Measurements from ENCODE around the gene CIDEC. TPM values are rescaled to one million over a fixed set of nuclear protein-coding genes. Genes with fewer than 3 reads are reported as not detected.
"Not testable (repeated sequence)": the region's sequence is repeated elsewhere in the genome, so short reads cannot be mapped to it uniquely, and the experiment has no call there.

Gene CIDEC
- total RNA-seq, 1 donor from 2014 or later: 880 TPM

DNA sequence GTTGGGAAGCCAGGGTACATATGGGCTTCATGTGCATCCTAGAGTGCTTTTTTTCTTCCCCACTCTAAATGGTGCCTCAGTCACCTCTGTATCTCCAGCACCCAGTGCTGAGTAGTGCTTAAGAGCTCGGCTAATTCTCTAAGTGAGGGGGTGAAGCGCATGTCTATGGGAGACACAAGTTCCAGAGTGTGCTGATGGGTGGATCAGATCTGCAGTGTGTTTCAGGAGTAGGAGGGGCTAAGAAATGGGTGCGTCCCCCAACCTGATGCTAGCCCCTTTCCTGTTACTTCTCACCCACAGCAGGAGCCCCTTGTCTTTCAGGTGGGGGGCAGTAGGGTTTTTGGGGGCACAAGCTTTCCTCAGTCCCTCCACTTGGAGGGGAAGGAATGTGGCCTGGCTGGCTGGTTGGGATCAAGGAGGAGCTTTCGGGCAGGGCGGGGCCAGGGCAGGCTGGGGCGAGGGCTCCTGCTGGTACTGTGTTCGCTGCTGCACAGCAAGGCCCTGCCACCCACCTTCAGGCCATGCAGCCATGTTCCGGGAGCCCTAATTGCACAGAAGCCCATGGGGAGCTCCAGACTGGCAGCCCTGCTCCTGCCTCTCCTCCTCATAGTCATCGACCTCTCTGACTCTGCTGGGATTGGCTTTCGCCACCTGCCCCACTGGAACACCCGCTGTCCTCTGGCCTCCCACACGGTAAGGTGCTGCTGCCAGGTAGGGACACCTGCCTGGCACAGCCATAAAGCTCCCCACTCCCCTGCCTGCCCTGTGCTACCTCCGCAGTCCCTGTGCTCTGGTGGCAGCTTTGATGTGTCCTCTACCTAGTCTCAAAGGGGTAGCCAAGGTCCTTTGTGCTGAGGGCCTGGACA is 22.6 kb upstream of the CIDEC start, which contains the start of gene IL17RE:
Gene IL17RE (plus strand): TSS at position 477 of the 866 bp plus-strand sequence. CDS start 85 bp downstream, at position 562.
- no peak for DNase-seq (ENCODE audit: low spot score)

DNA sequence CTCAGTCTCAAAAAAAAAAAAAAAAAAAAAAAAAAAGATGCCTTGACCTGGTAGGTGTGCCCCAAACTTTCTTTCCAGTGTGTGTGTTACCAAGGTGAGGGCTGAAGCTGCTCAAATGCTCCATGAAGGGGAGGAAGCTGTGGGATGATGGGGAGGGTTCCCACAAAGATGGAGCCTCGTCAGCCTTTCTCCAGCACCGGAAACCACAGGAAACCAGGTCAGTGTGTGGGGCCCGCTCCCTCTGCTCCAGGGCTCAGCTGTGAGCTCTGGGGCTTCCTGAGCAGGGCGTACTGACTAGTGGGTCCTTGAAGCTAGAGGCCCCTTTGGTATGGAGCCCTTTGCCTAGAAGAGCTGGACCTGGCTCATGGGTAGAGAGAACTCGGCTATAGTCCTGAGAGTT is 21.9 kb upstream of the CIDEC start:
- DNase-seq (ENCODE audit: low spot score): no peak

GRCh38 chr3:9900965-9901415 is 20.9 kb upstream of the CIDEC start:
- not testable (repeated sequence) for DNase-seq (ENCODE audit: low spot score)

- DNase-seq (ENCODE audit: low spot score): no peak
Observed at GRCh38 chr3:9899289-9899791, 19.3 kb upstream of the CIDEC start.

DNA sequence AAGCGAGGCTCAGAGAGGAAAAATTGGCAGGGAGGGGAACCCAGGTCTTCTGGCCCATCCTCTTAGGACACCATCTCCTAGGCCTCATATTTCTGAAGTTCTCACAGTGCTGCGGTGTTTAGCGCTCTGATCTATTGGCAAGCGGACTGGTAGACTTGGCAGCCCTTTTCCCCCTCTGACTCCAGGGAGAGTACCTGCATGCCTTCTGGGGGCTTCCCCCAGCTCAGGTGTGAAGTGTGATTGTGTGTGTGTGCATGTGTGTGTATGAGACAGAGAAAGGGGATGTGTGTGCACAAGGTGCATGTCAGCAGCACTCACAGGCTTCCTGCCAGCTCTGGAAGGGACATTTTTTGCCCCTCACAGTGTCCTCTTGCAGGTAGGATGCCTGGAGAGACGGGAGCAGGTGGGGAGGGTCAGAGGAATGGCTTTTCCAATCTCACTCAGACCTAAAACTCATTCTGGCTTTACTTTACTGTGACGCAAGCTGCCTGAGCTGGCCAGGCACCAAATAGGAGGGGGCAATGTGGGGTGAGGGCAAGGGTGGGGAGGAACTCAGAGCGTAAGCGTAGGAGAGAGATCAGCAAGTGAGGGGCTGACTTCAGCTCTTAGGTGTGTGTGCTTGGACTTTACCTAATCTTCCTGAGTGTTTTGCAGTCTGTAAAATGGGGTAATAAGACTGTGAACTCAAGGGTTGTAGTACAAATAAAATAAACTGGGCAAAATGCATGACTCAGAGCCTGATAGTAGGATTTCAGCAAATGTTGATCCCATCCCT is 18.6 kb upstream of the CIDEC start:
- no peak for DNase-seq (ENCODE audit: low spot score)

GRCh38 chr3:9897408-9898372 is 17.6 kb upstream of the CIDEC start:
- no peak for DNase-seq (ENCODE audit: low spot score)

- DNase-seq (ENCODE audit: low spot score): not testable (repeated sequence)
Observed at GRCh38 chr3:9896755-9897407, 16.8 kb upstream of the CIDEC start.

DNA sequence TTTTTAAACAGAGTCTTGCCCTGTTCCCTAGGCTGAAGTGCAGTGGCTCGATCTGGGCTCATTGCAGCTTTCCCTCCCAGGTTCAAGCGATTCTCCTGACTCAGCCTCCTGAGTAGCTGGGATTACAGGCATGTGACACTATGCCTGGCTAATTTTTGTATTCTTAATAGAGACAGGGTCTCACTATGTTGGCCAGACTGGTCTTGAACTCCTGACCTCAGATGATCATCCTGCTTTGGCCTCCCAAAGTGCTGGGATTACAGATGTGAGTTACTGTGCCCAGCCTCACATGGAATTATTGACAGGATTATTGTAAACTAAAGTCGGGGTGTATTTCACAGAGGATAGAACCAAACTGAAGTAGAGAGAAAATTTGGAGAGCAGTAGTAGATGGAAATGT is 15.7 kb upstream of the CIDEC start:
- DNase-seq (ENCODE audit: low spot score): not testable (repeated sequence)

GRCh38 chr3:9893739-9894138 is 13.7 kb upstream of the CIDEC start:
- DNase-seq (ENCODE audit: low spot score): no peak

DNA sequence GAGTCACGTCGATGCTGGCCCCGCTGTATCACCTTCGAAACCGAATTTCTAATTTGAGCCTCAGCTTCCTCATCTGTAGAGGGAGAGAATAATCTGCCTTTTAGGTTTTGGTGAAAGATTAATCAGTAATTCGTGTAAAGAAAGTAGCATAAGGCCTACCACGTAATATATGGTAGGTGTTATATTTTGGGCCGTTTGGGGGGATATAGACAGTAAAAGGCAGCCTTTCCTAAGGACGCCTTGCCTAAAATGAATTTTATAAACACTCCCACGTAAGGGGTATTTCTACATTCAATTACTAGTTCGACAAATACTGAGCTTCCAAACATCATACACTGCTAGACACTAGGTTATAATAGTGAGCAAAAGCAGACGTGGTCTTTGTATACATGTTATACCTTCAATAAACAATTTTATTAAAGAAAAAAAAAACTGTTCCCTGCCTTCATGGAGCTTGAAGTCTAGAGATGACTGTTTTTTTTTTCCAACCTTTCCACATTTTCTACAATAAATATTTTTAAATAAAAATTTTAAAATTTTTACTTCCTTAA is 11.1 kb upstream of the CIDEC start:
- DNase-seq (ENCODE audit: low spot score): no peak

GRCh38 chr3:9890249-9891071 is 10.4 kb upstream of the CIDEC start, which contains the start of gene JAGN1:
Gene JAGN1, plus strand, starts transcription at chr3:9890610. Its CDS starts 113 bp downstream, at chr3:9890723.
- DNase-seq (ENCODE audit: low spot score): peak; percentile 95

- no peak for DNase-seq (ENCODE audit: low spot score)
Observed at GRCh38 chr3:9889405-9889804, 9.4 kb upstream of the CIDEC start.

DNA sequence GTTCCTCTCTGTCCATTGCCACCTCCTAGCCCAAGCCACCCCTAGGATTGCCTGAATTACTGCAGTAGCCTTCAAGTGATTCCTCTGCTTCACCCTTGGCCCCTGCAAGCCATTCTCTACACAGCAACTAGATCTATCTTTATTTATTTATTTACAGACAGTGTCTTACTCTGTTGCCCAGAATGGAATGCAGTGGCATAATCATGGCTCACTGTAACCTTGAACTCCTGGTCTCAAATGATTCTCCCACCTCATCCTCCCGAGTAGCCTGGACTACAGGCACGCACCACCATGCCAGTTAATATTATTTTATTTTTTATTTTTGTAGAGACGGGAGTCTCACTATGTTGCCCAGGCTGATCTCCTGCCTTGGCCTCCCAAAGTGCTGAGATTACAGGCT is 8.5 kb upstream of the CIDEC start:
- DNase-seq (ENCODE audit: low spot score): no peak

- DNase-seq (ENCODE audit: low spot score): no peak
Observed at GRCh38 chr3:9887480-9887879, 7.4 kb upstream of the CIDEC start.

GRCh38 chr3:9886328-9886727 is 6.3 kb upstream of the CIDEC start:
- no peak for DNase-seq (ENCODE audit: low spot score)

DNA sequence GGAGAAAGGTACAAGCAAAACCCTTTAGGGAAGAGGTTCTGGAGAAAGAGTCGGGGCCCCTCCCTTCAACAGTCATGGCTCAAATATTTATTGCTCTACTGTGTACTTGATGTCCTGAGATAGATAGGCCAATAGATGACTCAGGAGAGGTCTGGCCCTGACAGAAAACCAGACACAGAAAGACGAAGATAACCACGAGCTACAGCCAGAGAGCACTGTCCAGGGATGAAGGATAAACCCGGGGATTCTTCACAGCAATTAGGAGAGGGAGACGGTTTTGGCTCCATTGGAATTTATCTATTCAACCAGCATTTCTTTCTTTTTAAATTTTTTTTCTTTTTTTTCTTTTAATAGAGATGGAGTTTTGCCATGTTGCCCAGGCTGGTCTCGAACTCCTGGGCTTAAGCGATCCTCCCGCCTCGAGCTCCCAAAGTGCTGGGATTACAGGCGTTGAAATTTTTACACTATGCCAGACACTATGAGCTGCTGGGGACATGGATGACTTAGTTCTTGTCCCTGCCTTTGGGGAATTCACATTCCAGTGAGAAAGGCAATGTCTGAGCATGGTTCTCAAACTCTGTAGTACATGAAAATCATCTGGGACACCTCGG is 4.6 kb upstream of the CIDEC start:
- DNase-seq (ENCODE audit: low spot score): no peak

- DNase-seq (ENCODE audit: low spot score): no peak
Observed at GRCh38 chr3:9883706-9884554, 3.9 kb upstream of the CIDEC start.

DNA sequence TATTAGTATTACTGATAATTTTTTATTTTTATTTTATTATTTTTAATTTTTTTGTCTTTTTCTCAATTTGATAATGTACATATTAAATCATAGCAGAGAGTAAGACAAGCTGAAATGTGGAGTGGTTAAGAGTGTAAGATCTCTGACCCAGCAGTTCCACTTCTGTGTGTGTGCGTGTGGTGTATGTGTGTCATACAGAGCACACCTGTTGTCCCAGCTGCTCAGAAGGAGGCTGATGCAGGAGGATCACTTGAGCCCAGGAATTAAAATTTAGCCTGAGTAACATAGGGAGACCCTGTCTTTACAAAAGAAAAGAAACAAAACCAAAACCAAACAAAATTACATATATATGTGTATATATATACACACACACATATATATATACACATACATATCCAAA is 1.4 kb upstream of the CIDEC start:
- no peak for DNase-seq (ENCODE audit: low spot score)

Measured in mesenteric fat pad (tissue), 1 donor.